BJ (cell line): Measurements from ENCODE around the gene SPDYE6. TPM values are rescaled to one million over a fixed set of nuclear protein-coding genes. Genes with fewer than 3 reads are reported as not detected.

Experiments
- CTCF ChIA-PET: fragments of 350-600 bp; formaldehyde crosslinking; extraction: SDS; loops from one replicate; lab custom pipeline; 2021; ENCODE audit warnings: antibody characterized with exemption, inconsistent platforms; lab: Yijun Ruan, JAX
- POLR2A ChIA-PET: fragments of 300-600 bp; sonication (Branson Sonifier 250); formaldehyde crosslinking; extraction: SDS; loops from one replicate; lab custom pipeline; 2021; ENCODE audit warnings: antibody characterized with exemption; lab: Charles Lee
- DNase-seq: peaks from one replicate; pipeline ENCODE4 v3.0.0-alpha.2; 2011; ENCODE audit warnings: low read depth
- H3K27me3 ChIP-seq: 2 replicates; pipeline ENCODE4 v1.6.0; 2011; ENCODE audit warnings: low read length; ENCODE audit not compliant: control insufficient read depth, insufficient read depth
- H3K36me3 ChIP-seq: 2 replicates; pipeline ENCODE4 v1.5.1; 2011; ENCODE audit warnings: low read length; ENCODE audit not compliant: control insufficient read depth, insufficient read depth
- H3K4me3 ChIP-seq: 2 replicates; pipeline ENCODE4 v1.5.1; 2011; ENCODE audit warnings: low read depth, mild to moderate bottlenecking, control low read depth, low read length
- polyA plus RNA-seq: library from polyadenylated mRNA; depleted of rRNA; stranded (reverse); fragments of >200 nt; gene quantifications from 2 replicates; pipeline ENCODE4 v1.2.3, GENCODE V29; 2011; rRNA removed
- small RNA-seq: library from RNA; depleted of rRNA; stranded (forward); fragments of <200 nt; gene quantifications from one replicate; pipeline ENCODE3, GENCODE V24; 2012; ENCODE audit warnings: low replicate concordance, low read depth; ENCODE audit not compliant: insufficient read length
- TF ChIP-seq, protein P1 (sequence below): IDR thresholded peaks from 2 replicates; pipeline ENCODE4 v1.5.1; 2011; ENCODE audit warnings: low read depth, mild to moderate bottlenecking, control low read depth, inconsistent platforms, low read length, moderate library complexity; ENCODE audit not compliant: insufficient read depth

SPDYE6 gene
- polyA plus RNA-seq, 1 experiment = not detected

DNA sequence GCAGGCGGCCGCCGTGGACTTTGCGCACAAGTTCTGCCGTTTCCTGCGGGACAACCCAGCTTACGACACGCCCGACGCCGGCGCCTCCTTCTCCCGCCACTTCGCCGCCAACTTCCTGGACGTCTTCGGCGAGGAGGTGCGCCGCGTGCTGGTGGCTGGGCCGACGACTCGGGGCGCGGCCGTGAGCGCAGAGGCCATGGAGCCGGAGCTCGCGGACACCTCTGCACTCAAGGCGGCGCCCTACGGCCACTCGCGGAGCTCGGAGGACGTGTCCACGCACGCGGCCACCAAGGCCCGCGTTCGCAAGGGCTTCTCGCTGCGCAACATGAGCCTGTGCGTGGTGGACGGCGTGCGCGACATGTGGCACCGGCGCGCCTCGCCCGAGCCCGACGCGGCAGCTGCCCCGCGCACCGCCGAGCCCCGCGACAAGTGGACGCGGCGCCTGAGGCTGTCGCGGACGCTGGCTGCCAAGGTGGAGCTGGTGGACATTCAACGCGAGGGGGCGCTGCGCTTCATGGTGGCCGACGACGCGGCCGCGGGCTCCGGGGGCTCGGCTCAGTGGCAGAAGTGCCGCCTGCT, 55.5 kb downstream of the SPDYE6 start:
- ChIA-PET CTCF (no interaction called here), POLR2A (no interaction called here)
- TF ChIP-seq, protein P1, sequence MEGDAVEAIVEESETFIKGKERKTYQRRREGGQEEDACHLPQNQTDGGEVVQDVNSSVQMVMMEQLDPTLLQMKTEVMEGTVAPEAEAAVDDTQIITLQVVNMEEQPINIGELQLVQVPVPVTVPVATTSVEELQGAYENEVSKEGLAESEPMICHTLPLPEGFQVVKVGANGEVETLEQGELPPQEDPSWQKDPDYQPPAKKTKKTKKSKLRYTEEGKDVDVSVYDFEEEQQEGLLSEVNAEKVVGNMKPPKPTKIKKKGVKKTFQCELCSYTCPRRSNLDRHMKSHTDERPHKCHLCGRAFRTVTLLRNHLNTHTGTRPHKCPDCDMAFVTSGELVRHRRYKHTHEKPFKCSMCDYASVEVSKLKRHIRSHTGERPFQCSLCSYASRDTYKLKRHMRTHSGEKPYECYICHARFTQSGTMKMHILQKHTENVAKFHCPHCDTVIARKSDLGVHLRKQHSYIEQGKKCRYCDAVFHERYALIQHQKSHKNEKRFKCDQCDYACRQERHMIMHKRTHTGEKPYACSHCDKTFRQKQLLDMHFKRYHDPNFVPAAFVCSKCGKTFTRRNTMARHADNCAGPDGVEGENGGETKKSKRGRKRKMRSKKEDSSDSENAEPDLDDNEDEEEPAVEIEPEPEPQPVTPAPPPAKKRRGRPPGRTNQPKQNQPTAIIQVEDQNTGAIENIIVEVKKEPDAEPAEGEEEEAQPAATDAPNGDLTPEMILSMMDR = no peak
- Histone ChIP-seq H3K27me3 (no peaks in the 10 kb centered on the region), H3K36me3 (no peaks in the 10 kb centered on the region), H3K4me3 (no peak overlapping the region)
- no peak for DNase-seq

GRCh38 chr7:102297487-102298218, 58.6 kb downstream of the SPDYE6 start:
- no peak overlapping the region for H3K4me3 ChIP-seq
- POLR2A ChIA-PET = no interaction called here

GRCh38 chr7:102296514-102296913, 59.7 kb downstream of the SPDYE6 start:
- ChIA-PET CTCF (interaction anchor here (1.4 kb wide), 1 partner anchor 9 kb away, joined by 3 read pairs; no protein-coding TSS in a partner anchor), POLR2A (no interaction called here)
- TF ChIP-seq, protein P1 = no peak
- H3K4me3 ChIP-seq = no peak overlapping the region
- peaks cover 2% of the 10 kb centered on the region for H3K27me3 ChIP-seq
- no peak for DNase-seq
- no peaks in the 10 kb centered on the region for H3K36me3 ChIP-seq

More at GRCh38 chr7:102297487-102298218, 58.6 kb downstream of the SPDYE6 start:
- CTCF ChIA-PET = interaction anchor here (0.8 to 1.4 kb wide), 2 partner anchors 10 to 13 kb away, joined by 3 read pairs; no protein-coding TSS in a partner anchor
- Histone ChIP-seq H3K27me3 (peaks cover 2% of the 10 kb centered on the region), H3K36me3 (no peaks in the 10 kb centered on the region)
- TF ChIP-seq, protein P1 = no peak
- DNase-seq = no peak

GRCh38 chr7:102296179-102296438, 60.1 kb downstream of the SPDYE6 start:
- ChIA-PET POLR2A (no interaction called here), CTCF (interaction anchor here (1.4 kb wide), 1 partner anchor 8 kb away, joined by 3 read pairs; no protein-coding TSS in a partner anchor)
- TF ChIP-seq, protein P1 = no peak
- no peak for DNase-seq
- Histone ChIP-seq H3K27me3 (peaks cover 2% of the 10 kb centered on the region), H3K4me3 (no peak overlapping the region), H3K36me3 (no peaks in the 10 kb centered on the region)

Small RNA genes lying within 50 kb of the gene (small RNA-seq; reads per million reads assigned to genes)
- gene AC091390.4 (not detected), gene MIR548O (not detected), gene RF00019 (not detected)

Other genes with a start within 250 kb of the SPDYE6 start
- gene SH2B2, start 69.6 kb downstream of the SPDYE6 start, polyA plus RNA-seq = 0.56 and 0.58 TPM in 2 replicates
- gene PRKRIP1, start 39.9 kb upstream of the SPDYE6 start, polyA plus RNA-seq = 11.9 and 14.3 TPM in 2 replicates
- 27.3 and 41.6 TPM in 2 replicates for gene ORAI2, start 77.1 kb upstream of the SPDYE6 start, polyA plus RNA-seq
- 4.5 and 5.9 TPM in 2 replicates for gene ALKBH4, start 108.4 kb upstream of the SPDYE6 start, polyA plus RNA-seq
- 8.2 and 15.1 TPM in 2 replicates for gene LRWD1, start 108.5 kb upstream of the SPDYE6 start, polyA plus RNA-seq
- 46.9 and 68.0 TPM in 2 replicates for gene POLR2J, start 122.5 kb upstream of the SPDYE6 start, polyA plus RNA-seq
- 9.5 and 15.0 TPM in 2 replicates for gene RASA4B, start 161.3 kb upstream of the SPDYE6 start, polyA plus RNA-seq
- 6.1 and 19.5 TPM in 2 replicates for gene UPK3BL2, start 187.3 kb upstream of the SPDYE6 start, polyA plus RNA-seq
- gene SPDYE2, start 194.8 kb upstream of the SPDYE6 start, polyA plus RNA-seq = not detected in 2 replicates
- gene POLR2J3, start 216.1 kb upstream of the SPDYE6 start, polyA plus RNA-seq = 41.5 and 118 TPM in 2 replicates